HepG2 (cell line): ENCODE results near the gene ANP32A. TPM values are rescaled to one million over a fixed set of nuclear protein-coding genes. Genes with fewer than 3 reads are reported as not detected.
A peak's percentile ranks its signal among the peaks of the same experiment; 100 is the strongest.

Experiments
- AGO2 ChIP-seq: fragments of 200-400 bp; formaldehyde crosslinking; optimal IDR thresholded peaks from 2 replicates; pipeline ENCODE3; 2017; ENCODE audit warnings: mild to moderate bottlenecking, low read depth, low read length, moderate library complexity
- CHD2 ChIP-seq: IDR thresholded peaks from 2 replicates; pipeline ENCODE4 v1.6.1; 2011; ENCODE audit warnings: low read depth, low read length, improper control_type of control experiment
- FOXP4 ChIP-seq: sonication (generic); formaldehyde crosslinking; IDR thresholded peaks from 2 replicates; pipeline ENCODE4 v1.4.0; 2020; ENCODE audit warnings: missing genetic modification reagents
- IKZF4 ChIP-seq: sonication (generic); formaldehyde crosslinking; IDR thresholded peaks from 2 replicates; pipeline ENCODE4 v1.5.1; 2020; ENCODE audit warnings: borderline replicate concordance, mild to moderate bottlenecking, low read depth, missing genetic modification reagents; ENCODE audit errors: not compliant biosample characterization
- ISX ChIP-seq: sonication (generic); formaldehyde crosslinking; conservative IDR thresholded peaks from 2 replicates; pipeline ENCODE4 v1.5.0; 2020; ENCODE audit warnings: missing genetic modification reagents
- PHF8 ChIP-seq: sonication (generic); formaldehyde crosslinking; IDR thresholded peaks from 2 replicates; pipeline ENCODE4 v1.5.0; 2020; ENCODE audit warnings: missing genetic modification reagents
- SPEN ChIP-seq: sonication (generic); formaldehyde crosslinking; IDR thresholded peaks from 2 replicates; pipeline ENCODE4 v1.5.1; 2020; ENCODE audit warnings: low read depth, mild to moderate bottlenecking, missing genetic modification reagents
- TAF1 ChIP-seq: sonication (generic); formaldehyde crosslinking; IDR thresholded peaks from 2 replicates; pipeline ENCODE4 v1.4.0; 2020; ENCODE audit warnings: missing genetic modification reagents
- TEAD3 ChIP-seq: optimal IDR thresholded peaks from 2 replicates; pipeline ENCODE3; 2016; ENCODE audit warnings: borderline replicate concordance
- YY1 ChIP-seq: IDR thresholded peaks from 2 replicates; pipeline ENCODE4 v1.6.1; 2011; ENCODE audit warnings: low read length, low read depth, moderate library complexity, mild to moderate bottlenecking; ENCODE audit not compliant: insufficient read depth, insufficient replicate concordance
- ZMAT3 ChIP-seq: sonication (generic); formaldehyde crosslinking; conservative IDR thresholded peaks from 2 replicates; pipeline ENCODE4 v1.7.0; 2021; ENCODE audit warnings: missing genetic modification reagents
- ZNF513 ChIP-seq: sonication (generic); formaldehyde crosslinking; conservative IDR thresholded peaks from 2 replicates; pipeline ENCODE4 v1.5.0; 2020; ENCODE audit warnings: missing genetic modification reagents
- polyA plus RNA-seq, 8 experiments: library from polyadenylated mRNA; depleted of rRNA in 3 of 8; stranded (reverse) in 7 of 8; unstranded in 1 of 8; fragments of >200 nt; fragmentation: Illumina TruSeq in 4 of 8; extraction: Trizol in 4 of 8; gene quantifications; 2 replicates each; pipeline versions ENCODE4 v1.2.1 to v1.2.3, GENCODE V29; 2011 to 2016; ENCODE audit warnings: low read depth in 4 of 8, missing spikeins in 1 of 8, mixed read lengths in 1 of 8; ENCODE audit not compliant: insufficient read depth in 1 of 8
- total RNA-seq, 5 experiments: library from RNA; depleted of rRNA; stranded (reverse); fragments of >200 nt; fragmentation: Illumina TruSeq; extraction: Trizol; gene quantifications; 2 replicates each; pipeline ENCODE4 v1.2.3, GENCODE V29; 2016; ENCODE audit warnings: low read depth in 1 of 5
- TF ChIP-seq, protein P1 (sequence below): sonication (generic); formaldehyde crosslinking; IDR thresholded peaks from 2 replicates; pipeline ENCODE4 v1.5.1; 2020; ENCODE audit warnings: mild to moderate bottlenecking, missing genetic modification reagents
- TF ChIP-seq, protein P2 (sequence below): sonication (generic); formaldehyde crosslinking; IDR thresholded peaks from 2 replicates; pipeline ENCODE4 v1.8.0; 2022; ENCODE audit warnings: mild to moderate bottlenecking, missing genetic modification reagents; ENCODE audit not compliant: insufficient replicate concordance
- TF ChIP-seq, protein P3 (sequence below): IDR thresholded peaks from 2 replicates; pipeline ENCODE4 v1.6.1; 2016; ENCODE audit warnings: missing compliant biosample characterization, missing genetic modification reagents, borderline replicate concordance
- TF ChIP-seq, protein P4 (sequence below): sonication (generic); formaldehyde crosslinking; IDR thresholded peaks from 2 replicates; pipeline ENCODE4 v1.4.0; 2020; ENCODE audit warnings: mild to moderate bottlenecking, missing genetic modification reagents

ANP32A gene
- total and polyA plus RNA-seq, 2 of the 13 experiments (the other 11 are each of a cell fraction or from before 2014, with no cell fraction given) = 60.6 to 206 TPM

GRCh38 chr15:68818066-68818768 is 2.5 kb downstream of the ANP32A start (continued):
- no peak for TF ChIP-seq ZNF513 (CRISPR knock-in tag)
- no peak for TF ChIP-seq CHD2
- peak; percentile 33 for TF ChIP-seq ZMAT3 (CRISPR knock-in tag)
- peak; percentile 51 for TF ChIP-seq PHF8
- TF ChIP-seq AGO2 = peak; percentile 86
- peak; percentile 77 for TF ChIP-seq TAF1 (CRISPR knock-in tag)
- TF ChIP-seq, protein P1, sequence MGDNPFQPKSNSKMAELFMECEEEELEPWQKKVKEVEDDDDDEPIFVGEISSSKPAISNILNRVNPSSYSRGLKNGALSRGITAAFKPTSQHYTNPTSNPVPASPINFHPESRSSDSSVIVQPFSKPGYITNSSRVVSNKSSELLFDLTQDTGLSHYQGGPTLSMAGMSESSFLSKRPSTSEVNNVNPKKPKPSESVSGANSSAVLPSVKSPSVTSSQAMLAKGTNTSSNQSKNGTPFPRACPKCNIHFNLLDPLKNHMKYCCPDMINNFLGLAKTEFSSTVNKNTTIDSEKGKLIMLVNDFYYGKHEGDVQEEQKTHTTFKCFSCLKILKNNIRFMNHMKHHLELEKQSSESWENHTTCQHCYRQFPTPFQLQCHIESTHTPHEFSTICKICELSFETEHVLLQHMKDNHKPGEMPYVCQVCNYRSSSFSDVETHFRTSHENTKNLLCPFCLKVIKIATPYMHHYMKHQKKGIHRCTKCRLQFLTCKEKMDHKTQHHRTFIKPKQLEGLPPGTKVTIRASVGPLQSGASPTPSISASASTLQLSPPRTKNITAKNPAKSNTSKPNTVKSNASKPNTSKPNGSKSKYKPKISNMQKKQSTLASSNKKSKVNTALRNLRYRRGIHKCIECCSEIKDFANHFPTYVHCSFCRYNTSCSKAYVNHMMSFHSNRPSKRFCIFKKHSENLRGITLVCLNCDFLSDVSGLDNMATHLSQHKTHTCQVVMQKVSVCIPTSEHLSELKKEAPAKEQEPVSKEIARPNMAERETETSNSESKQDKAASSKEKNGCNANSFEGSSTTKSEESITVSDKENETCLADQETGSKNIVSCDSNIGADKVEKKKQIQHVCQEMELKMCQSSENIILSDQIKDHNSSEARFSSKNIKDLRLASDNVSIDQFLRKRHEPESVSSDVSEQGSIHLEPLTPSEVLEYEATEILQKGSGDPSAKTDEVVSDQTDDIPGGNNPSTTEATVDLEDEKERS (CRISPR knock-in tag) = 0 out of 2 replicates have a peak, but pooled peaks have one; percentile 29
- TF ChIP-seq TEAD3 (CRISPR knock-in tag) = peak; percentile 29
- TF ChIP-seq IKZF4 (CRISPR knock-in tag) = peak; percentile 39
- TF ChIP-seq, protein P2, sequence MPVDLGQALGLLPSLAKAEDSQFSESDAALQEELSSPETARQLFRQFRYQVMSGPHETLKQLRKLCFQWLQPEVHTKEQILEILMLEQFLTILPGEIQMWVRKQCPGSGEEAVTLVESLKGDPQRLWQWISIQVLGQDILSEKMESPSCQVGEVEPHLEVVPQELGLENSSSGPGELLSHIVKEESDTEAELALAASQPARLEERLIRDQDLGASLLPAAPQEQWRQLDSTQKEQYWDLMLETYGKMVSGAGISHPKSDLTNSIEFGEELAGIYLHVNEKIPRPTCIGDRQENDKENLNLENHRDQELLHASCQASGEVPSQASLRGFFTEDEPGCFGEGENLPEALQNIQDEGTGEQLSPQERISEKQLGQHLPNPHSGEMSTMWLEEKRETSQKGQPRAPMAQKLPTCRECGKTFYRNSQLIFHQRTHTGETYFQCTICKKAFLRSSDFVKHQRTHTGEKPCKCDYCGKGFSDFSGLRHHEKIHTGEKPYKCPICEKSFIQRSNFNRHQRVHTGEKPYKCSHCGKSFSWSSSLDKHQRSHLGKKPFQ (CRISPR knock-in tag) = no peak
- TF ChIP-seq YY1 = peak; percentile 93
- TF ChIP-seq, protein P3, sequence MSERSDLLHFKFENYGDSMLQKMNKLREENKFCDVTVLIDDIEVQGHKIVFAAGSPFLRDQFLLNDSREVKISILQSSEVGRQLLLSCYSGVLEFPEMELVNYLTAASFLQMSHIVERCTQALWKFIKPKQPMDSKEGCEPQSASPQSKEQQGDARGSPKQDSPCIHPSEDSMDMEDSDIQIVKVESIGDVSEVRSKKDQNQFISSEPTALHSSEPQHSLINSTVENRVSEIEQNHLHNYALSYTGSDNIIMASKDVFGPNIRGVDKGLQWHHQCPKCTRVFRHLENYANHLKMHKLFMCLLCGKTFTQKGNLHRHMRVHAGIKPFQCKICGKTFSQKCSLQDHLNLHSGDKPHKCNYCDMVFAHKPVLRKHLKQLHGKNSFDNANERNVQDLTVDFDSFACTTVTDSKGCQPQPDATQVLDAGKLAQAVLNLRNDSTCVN = 0 out of 2 replicates have a peak, but pooled peaks have one; percentile 12
- 0 out of 2 replicates have a peak, but pooled peaks have one; percentile 43 for TF ChIP-seq FOXP4 (CRISPR knock-in tag)
- TF ChIP-seq, protein P4, sequence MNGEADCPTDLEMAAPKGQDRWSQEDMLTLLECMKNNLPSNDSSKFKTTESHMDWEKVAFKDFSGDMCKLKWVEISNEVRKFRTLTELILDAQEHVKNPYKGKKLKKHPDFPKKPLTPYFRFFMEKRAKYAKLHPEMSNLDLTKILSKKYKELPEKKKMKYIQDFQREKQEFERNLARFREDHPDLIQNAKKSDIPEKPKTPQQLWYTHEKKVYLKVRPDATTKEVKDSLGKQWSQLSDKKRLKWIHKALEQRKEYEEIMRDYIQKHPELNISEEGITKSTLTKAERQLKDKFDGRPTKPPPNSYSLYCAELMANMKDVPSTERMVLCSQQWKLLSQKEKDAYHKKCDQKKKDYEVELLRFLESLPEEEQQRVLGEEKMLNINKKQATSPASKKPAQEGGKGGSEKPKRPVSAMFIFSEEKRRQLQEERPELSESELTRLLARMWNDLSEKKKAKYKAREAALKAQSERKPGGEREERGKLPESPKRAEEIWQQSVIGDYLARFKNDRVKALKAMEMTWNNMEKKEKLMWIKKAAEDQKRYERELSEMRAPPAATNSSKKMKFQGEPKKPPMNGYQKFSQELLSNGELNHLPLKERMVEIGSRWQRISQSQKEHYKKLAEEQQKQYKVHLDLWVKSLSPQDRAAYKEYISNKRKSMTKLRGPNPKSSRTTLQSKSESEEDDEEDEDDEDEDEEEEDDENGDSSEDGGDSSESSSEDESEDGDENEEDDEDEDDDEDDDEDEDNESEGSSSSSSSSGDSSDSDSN (CRISPR knock-in tag) = peak; percentile 14; the same call in 1 of the 2 replicates
- no peak for TF ChIP-seq SPEN
- no peak for TF ChIP-seq ISX
